ENCODE results near the gene NRN1.

- no peak for TF ChIP-seq CTCF (IDR thresholded peaks at IDR 0.05; ENCODE audit: insufficient read depth, low read length)
- no peak for TF ChIP-seq REST (IDR thresholded peaks at IDR 0.05; ENCODE audit: insufficient replicate concordance, low read depth)
- TF ChIP-seq GABPA (IDR thresholded peaks at IDR 0.05; ENCODE audit: low read depth), result no peak
Observed at GRCh38 chr6:5956939-5957338, 49.8 kb downstream of the NRN1 start.
